Mucosa of descending colon (tissue), 3 donors: ENCODE results near the gene DPEP1. TPM values are rescaled to one million over a fixed set of nuclear protein-coding genes. Genes with fewer than 3 reads are reported as not detected.

Experiments used
- ATAC-seq: fragments of 200-7000 bp; cut with Tn5 transposase; one replicate; pipeline ENCODE4 v1.9.1; 2020; ENCODE audit warnings: mild to moderate bottlenecking, moderate library complexity
- DNase-seq, 3 donors: peaks; one replicate each; pipeline ENCODE4 v3.0.0-alpha.2; 2020
- H3K36me3 ChIP-seq: fragments of 200-600 bp; one replicate; pipeline ENCODE4 v1.8.0; 2021; ENCODE audit warnings: low read depth, mild to moderate bottlenecking
- H3K4me1 ChIP-seq: fragments of 200-600 bp; one replicate; pipeline ENCODE4 v1.8.0; 2021; ENCODE audit warnings: low read depth, mild to moderate bottlenecking
- H3K4me3 ChIP-seq: fragments of 200-600 bp; one replicate; pipeline ENCODE4 v1.8.0; 2021; ENCODE audit warnings: mild to moderate bottlenecking
- H3K9me3 ChIP-seq: fragments of 200-600 bp; one replicate; pipeline ENCODE4 v1.8.0; 2021; ENCODE audit warnings: mild to moderate bottlenecking
- CTCF ChIP-seq: fragments of 200-600 bp; IDR thresholded peaks from one replicate; pipeline ENCODE4 v1.8.0; 2022; ENCODE audit warnings: antibody characterized with exemption, mild to moderate bottlenecking
- intact Hi-C, 2 donors: fragments of 100-400 bp; cut with DNase I in 1 of 2; cut with micrococcal nuclease in 1 of 2; formaldehyde crosslinking; loops; one replicate each; pipeline versions ENCODE4 v1.11.0 to v1.11.1; 2022; cut with DNase I, micrococcal nuclease
- total RNA-seq, 3 donors: library from RNA; stranded (reverse); fragmentation: NEBNext Ultra II Directional in 2 of 3; extraction: Animal tissue kit (Norgen Biotek cat#: 25700) in 2 of 3; gene quantifications; one replicate each; pipeline versions ENCODE4 v1.2.1 to v1.2.4, GENCODE V29; 2021 to 2023
- donor health status: DM: no; HTN: no; CAD: no; lungs with moderate emphysema.
- donor health status: DM: no; HTN: no; CAD: no.
- donor health status: DM: no; HTN: yes; CAD: no.

DPEP1 gene
- total RNA-seq, 3 donors from 2014 or later = 0.28 to 2.0 TPM; not detected in 1

- ATAC-seq (no peak), DNase-seq (no peak)
- H3K9me3 ChIP-seq = no peaks in the 10 kb centered on the region
- no peak for TF ChIP-seq CTCF
- intact Hi-C loops = no loop called here
- no peak overlapping the region for H3K4me3 ChIP-seq
- peaks cover 21% of the 10 kb centered on the region for H3K4me1 ChIP-seq
- H3K36me3 ChIP-seq = no peaks in the 10 kb centered on the region
Measured at GRCh38 chr16:89576153-89577054, 37.0 kb upstream of the DPEP1 start.

GRCh38 chr16:89577055-89577759 lies 36.2 kb upstream of the DPEP1 start:
- intact Hi-C loops = no loop called here
- Histone ChIP-seq H3K9me3 (no peaks in the 10 kb centered on the region), H3K4me1 (peaks cover 19% of the 10 kb centered on the region), H3K36me3 (no peaks in the 10 kb centered on the region), H3K4me3 (no peak overlapping the region)
- peak in 1 of 3 donors; percentile 45 for DNase-seq
- TF ChIP-seq CTCF = no peak
- ATAC-seq = no peak

- ATAC-seq (no peak), DNase-seq (no peak)
- intact Hi-C loops = no loop called here
- Histone ChIP-seq H3K9me3 (no peaks in the 10 kb centered on the region), H3K36me3 (no peaks in the 10 kb centered on the region), H3K4me1 (peaks cover 12% of the 10 kb centered on the region), H3K4me3 (no peak overlapping the region)
- TF ChIP-seq CTCF = no peak
Measured at GRCh38 chr16:89579351-89579750, 34.1 kb upstream of the DPEP1 start.

GRCh38 chr16:89581045-89581695 lies 32.3 kb upstream of the DPEP1 start:
- Histone ChIP-seq H3K36me3 (no peaks in the 10 kb centered on the region), H3K4me1 (no peaks in the 10 kb centered on the region), H3K9me3 (no peaks in the 10 kb centered on the region), H3K4me3 (no peak overlapping the region)
- TF ChIP-seq CTCF = no peak
- intact Hi-C loops = no loop called here
- ATAC-seq = no peak
- DNase-seq = peak in 1 of 3 donors; percentile 47

- Histone ChIP-seq H3K4me1 (no peaks in the 10 kb centered on the region), H3K4me3 (no peak overlapping the region), H3K36me3 (no peaks in the 10 kb centered on the region), H3K9me3 (no peaks in the 10 kb centered on the region)
- DNase-seq = peak in 1 of 3 donors; percentile 64
- intact Hi-C loops = no loop called here
- TF ChIP-seq CTCF = no peak
- ATAC-seq = peak; percentile 85
Measured at GRCh38 chr16:89581861-89582563, 31.4 kb upstream of the DPEP1 start.
